ENCODE measurements around the gene TPRG1.

Gene TPRG1

GRCh38 chr3:189229196-189229828, 57.5 kb downstream of the TPRG1 start:
- DNase-seq (ENCODE audit: low read depth in 2 of 2) = no peak

DNA sequence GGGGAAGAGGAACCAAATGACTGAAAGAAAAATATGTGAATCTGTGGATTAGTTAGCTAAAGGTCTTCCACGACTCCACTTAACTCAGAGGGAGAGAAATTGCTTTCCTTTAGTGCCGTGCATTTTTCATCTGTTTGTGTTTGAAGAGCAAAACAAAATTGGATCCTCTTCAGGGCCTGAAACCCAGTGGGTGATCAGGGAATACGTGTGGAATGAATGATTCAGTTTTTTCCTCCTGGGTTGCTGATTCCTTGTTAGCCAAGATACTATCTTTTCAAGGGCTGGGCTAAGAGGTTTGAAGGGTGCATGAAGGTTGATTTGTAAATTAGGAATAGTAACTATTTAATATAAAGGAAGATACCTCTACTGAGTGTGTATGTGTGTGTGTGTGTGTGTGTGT, 61.0 kb downstream of the TPRG1 start:
- DNase-seq (ENCODE audit: low read depth in 2 of 2) = no peak

DNA sequence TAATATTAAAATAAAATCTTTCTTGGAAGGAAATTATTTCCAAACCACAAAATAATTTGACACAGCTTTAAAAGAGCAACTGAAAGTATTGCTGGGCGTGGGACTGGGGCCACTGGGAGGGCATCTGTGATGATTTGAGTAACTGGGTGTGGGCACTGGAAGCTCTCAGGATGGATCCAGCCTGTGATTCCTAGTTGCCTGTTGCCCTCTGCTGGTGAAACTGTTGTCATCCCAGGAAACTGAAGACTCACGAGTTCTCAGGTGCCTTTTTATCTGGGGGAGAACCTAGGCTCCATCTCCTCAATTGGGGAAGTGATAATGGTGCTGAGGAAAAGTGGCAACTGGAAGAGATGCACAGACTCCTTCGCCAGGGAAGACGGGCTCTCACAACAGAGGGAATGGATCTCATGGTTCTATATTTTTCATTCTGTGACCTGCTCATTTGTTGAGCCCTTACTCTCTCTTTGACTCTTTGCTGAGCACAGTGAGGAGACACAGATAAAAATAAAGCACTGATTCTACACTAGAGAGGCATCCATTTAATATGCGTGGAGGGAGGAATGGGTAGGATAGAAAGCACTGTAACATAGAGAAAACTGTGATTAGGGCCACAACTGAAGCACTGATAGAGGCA, 61.6 kb downstream of the TPRG1 start:
- no peak for DNase-seq (ENCODE audit: low read depth in 2 of 2)

DNA sequence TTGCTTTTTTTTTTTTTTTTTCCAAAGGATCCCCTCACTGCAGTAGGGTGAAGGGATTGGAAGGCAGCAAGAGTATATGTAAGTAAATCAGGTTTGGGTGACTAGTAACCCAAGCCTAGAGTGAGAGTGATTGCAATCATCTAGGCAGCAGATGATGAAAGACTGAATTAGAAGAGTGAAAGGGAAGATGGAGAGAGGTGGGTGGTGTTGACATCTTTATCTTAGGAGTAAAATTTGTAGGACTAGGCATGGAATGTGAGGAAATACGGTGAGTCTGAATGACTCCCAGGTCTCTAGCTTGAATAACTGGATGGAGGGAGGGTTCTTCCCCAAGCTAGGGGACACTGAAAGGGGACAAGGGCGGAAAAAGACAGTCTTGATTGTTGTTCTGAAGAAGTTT, 63.4 kb downstream of the TPRG1 start:
- DNase-seq (ENCODE audit: low read depth in 2 of 2) = no peak

DNA sequence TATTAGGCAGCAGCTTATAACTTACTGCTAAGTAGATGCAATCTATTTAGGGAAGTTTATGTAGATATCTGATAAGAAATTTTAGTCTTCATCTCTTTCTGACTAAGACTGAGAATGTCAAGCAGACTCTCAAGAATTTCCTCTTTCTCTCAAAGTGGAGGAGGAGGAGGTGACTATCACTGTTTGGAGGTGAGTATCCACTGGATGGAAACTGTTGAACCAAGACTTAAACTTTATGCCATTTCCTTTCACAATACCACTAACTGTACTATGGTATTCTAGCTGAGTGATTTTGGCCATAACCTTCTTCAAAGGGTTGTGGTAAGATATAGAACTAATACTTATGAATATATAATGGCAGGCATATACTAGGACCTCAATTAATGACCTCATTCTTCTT, 64.6 kb downstream of the TPRG1 start:
- DNase-seq (ENCODE audit: low read depth in 2 of 2) = no peak

DNA sequence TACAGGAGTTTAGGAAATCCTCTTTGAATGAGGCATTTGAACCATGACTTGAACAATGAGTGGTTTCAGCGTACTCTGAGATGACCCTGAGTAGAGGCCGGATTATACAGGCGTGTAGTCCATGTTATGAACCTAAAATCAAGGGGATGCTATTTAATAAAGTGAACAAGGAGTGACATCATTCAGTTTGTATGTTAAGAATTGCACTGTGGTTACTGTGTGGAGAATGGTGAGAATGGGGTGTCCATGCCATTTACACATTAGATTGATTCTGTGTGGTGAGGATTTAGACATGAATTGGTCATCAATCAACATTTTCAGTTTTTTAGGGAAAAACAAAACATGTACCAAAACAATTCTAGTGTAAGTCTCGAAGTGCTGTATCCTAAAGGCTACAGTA, 65.8 kb downstream of the TPRG1 start:
- DNase-seq (ENCODE audit: low read depth in 2 of 2) = no peak

DNA sequence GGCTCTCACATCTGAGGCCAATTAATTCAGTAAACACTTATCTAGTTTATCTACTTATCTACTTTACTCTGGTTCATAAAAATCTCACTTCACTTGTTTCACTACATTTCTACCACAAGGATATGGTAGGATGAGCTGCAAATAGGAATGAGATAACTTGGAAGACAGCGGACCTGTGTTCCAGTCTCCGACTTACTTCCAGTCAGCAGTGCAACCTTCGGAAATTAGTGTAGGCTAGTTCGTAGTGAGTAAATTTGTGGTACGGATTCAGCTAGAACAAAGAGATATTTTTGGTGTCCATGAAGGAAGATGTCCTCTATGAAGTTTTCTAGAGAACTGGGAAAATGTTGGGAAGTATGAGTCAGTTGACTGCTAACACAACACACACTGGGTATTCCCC, 66.3 kb downstream of the TPRG1 start:
- no peak for DNase-seq (ENCODE audit: low read depth in 2 of 2)

DNA sequence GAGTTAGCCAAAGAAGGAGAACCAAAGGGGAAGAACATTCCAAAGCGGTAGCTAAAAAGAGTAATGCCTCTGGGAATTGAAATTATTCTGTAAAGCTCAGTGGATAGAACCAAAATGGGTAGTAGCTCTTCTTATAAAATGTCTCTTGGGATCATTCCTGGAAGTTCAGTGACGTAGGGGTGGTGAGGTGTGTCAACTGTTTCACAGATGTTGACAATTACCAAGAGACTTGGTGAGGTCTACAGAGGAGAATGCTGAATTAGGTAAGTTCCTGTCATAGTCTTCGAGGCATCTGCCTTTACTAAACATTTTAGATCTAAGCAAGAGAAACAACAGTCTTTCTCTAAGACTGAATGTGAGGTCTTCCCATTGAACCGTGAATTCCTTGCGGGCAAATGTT, 67.8 kb downstream of the TPRG1 start:
- DNase-seq (ENCODE audit: low read depth in 2 of 2) = no peak

DNA sequence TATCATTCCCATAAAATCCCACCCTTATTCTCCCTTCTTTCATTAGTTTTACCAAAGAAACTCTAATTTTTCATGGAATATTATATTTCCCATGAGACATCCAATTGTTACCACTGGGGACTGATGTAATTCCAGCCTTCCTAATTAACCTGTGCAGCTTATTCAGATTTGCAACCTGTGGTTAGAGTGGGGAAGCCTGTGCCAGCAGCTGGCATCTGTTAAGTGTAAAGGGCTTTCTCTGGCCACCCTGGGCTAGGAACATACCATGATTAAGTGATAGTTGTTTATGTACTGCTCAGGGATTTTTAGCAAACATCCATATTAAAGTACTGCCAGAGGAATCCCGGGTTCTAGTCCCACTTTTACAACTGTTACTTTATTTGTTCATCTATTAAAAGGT, 78.2 kb downstream of the TPRG1 start:
- no peak for DNase-seq (ENCODE audit: low read depth in 2 of 2)

DNA sequence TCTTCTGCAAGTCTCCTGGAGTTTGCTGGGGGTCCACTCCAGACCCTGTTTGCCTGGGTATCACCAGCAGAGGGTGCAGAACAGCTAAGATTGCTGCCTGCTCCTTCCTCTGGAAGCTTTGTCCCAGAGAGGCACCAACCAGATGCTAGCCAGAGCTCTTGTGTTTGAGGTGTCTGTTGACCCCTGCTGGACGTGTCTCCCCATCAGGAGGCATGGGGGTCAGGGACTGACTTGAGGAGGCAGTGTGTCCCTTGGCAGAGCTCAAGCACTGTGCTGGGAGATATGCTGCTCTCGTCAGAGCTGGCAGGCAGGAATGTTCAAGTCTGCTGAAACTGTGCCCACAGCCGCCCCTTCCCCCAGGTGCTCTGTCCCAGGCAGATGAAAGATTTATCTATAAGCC, 86.5 kb downstream of the TPRG1 start:
- no peak for DNase-seq (ENCODE audit: low read depth in 2 of 2)

DNA sequence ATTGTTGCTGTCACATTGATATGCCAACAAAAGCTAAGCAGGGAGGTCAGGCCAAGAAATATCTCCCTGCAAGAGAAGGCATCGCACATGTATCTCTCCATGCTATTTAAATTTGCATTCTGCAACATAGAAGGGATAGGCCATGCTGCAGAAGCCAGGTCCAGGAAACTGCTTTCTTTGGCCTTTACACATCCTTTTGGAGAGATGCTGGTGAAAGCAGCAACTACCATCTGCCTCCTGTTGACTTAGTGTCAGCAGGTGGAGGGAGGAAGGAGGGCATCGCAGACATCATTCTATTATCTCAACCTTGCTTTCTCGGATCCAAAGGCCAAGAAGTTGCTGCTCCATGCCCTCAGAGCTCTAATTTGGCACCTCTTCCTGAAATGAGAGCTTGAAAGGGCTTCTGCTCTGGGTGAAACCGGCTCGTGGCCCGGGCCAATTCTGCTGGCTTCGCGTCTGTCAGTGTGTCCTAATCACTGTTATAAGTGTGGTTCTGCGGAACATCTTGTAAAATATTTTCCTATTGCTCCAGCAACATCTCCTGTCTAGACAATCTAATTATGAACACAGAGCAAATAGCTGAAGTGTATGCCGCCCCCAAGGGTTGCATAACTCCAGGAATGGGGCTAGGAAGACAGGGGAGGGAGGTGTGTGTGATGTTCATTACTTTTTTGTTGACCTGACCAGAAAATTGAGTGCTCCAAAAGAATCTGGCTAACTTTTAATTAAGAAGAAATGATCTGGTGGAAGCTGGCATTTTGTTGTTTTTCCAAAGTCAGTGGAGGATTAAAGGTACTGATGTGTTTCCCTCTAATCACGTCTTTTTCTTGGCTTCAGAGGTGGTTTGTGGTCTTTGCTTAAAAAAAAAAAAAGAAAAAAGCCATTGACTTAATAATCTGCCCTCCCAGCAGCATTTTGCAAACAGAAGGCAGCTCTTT, 89.1 kb downstream of the TPRG1 start:
- DNase-seq (ENCODE audit: low read depth in 2 of 2) = no peak

DNA sequence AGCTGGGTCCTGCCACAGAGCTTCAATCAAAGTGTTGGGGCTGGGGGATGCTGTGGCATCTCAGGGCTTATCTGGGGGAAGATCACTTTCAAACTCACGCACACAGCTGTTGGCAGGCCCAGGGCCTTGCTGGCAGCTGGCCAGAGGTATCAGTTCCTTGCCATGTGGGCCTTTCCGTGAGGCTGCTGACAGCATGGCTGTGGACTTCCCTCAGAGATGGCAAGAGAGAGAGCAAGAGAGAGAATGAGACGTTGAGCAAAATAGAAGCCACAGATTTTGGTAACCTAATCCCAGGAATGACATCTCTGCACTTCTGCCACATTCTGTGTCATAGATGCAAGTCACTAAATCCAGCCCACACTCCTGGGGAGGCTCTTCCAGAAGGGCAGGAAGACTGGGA, 91.0 kb downstream of the TPRG1 start:
- no peak for DNase-seq (ENCODE audit: low read depth in 2 of 2)

GRCh38 chr3:189267981-189268613, 96.3 kb downstream of the TPRG1 start:
- no peak for DNase-seq (ENCODE audit: low read depth in 2 of 2)

- DNase-seq (ENCODE audit: low read depth in 2 of 2) = no peak
Measured at GRCh38 chr3:189269365-189269764, 97.6 kb downstream of the TPRG1 start.

DNA sequence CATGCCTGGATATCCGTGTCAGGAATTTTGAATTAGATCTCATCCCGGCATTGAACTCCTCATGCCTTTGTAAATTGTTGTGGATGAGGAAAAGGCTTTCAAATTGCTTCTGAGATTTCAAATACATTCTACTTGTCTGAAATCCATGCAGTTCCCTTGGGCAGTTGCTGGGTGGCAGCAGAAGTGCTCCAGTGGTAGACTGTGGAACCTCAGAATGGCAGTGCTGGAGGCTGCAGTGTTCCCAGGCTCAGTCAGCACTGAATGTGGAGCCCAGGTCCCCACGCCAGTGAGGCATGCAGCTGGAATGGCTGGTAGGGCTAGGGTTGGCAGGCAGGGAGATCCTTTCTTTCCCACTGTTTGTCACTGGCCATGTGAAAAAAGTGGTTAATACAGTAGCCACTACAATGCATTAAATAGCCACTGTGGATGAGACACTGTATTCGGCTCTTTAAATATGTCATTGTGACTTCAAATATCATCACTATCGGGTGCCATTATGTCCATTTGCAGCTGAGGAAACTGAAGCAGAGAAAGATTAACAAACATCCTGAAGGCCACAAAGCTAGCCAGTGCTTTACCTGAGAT, 98.6 kb downstream of the TPRG1 start:
- DNase-seq (ENCODE audit: low read depth in 2 of 2) = peak in 1 of 2 donors; percentile 13

- DNase-seq (ENCODE audit: low read depth in 2 of 2) = no peak
Measured at GRCh38 chr3:189272500-189273119, 100.8 kb downstream of the TPRG1 start.

GRCh38 chr3:189273736-189274135, 102.0 kb downstream of the TPRG1 start:
- DNase-seq (ENCODE audit: low read depth in 2 of 2) = no peak

- no peak for DNase-seq (ENCODE audit: low read depth in 2 of 2)
Measured at GRCh38 chr3:189275182-189275581, 103.4 kb downstream of the TPRG1 start.

DNA sequence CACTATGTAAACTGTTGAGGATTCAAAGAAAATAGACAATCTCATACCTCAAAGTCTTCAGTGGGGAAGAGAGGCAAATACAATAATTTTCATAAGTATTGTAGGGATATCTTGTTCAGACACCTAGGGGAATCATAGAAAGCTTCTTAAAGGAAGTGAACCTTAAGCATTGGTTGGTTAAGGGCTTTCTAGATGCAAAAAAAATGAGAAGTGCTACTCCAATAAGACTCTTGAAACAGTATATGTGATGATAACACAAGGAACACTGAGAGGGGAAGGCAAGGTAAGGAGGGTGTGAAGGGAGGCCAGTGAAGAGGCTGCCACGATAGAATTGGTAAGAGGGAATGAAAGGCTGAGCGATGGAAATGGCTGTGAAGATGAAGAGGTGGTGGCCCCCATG, 104.1 kb downstream of the TPRG1 start:
- DNase-seq (ENCODE audit: low read depth in 2 of 2) = no peak

GRCh38 chr3:189276444-189277219, 104.9 kb downstream of the TPRG1 start:
- DNase-seq (ENCODE audit: low read depth in 2 of 2) = no peak

DNA sequence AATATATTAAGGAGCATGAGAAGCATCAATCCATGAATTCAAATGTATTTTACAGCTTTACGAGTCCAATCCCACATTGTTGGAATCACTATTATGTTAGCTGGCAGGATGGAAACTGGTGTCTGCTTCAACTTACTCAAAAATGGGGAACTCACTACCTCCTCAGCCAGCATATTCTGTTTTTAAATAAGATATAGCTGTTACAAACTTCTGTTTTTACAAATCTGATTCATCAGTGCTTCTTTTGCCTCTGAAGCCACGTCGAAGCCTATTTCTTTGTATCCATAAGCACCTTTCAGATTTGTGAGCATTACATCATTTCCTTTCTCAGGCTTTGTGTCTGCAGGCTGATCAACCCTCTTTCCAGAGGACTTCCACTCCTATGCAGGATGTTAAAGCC, 105.9 kb downstream of the TPRG1 start:
- no peak for DNase-seq (ENCODE audit: low read depth in 2 of 2)

All from stimulated activated CD4-positive, alpha-beta T cell treated with anti-CD3 and anti-CD28 coated beads, Interleukin-1b, Interleukin-23, amount 100 ng/mL, for 4 hours (primary cell).